Activated CD4-positive, alpha-beta T cell treated with anti-CD3 and anti-CD28 coated beads, Interleukin-10, Interleukin-2, amounts not matched to agents 100 ng/mL and 50 ng/mL, durations not matched to agents 16 hours and 8 hours (primary cell): Measurements from ENCODE around the gene CPXM1.
"Not testable (repeated sequence)": the region's sequence is repeated elsewhere in the genome, so short reads cannot be mapped to it uniquely, and the experiment has no call there.

Source experiments
- DNase-seq: peaks from one replicate; pipeline ENCODE4 v3.0.0-alpha.2; 2020

CPXM1 gene

DNA sequence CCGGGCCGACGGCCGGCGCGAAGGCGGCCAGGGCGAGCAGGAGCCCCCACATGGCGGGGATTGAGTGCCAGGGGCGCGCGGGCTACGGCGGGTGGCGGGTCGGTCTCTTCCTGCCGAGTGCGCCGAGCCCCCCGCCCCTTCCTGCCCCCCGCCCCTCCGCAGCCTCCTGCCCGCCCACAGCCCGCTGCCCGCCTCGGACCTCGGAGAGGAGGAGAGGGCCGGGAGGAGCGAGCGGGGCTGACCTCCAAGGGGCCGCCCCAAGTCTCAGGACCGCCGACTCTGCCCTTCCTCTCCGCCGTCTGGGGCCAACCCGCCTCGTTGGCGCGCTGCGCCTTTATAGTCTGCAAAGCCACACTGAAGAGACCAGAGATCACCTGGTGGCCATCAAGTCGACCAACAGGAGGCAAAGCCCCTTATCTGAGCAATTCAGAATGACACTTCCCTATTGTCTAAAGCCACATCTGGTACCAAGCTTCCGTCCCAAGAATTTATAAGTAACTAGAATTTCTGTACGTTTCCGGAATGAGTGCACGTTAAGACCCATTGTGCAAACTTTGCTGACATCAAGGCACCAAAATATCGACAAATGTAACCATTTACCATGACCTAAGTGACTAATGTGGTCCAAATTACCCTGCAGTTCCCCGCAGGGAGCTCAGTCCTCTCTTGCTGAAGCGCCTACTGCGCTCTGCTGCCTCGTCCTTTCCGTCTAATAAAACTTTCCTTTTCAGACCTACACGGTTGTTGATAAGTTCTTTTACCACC, at the start of gene CPXM1:
CPXM1 (minus strand) TSS at position 107 of the 765 bp plus-strand sequence; CDS start at position 52, 55 bp downstream.
- DNase-seq = no peak

DNA sequence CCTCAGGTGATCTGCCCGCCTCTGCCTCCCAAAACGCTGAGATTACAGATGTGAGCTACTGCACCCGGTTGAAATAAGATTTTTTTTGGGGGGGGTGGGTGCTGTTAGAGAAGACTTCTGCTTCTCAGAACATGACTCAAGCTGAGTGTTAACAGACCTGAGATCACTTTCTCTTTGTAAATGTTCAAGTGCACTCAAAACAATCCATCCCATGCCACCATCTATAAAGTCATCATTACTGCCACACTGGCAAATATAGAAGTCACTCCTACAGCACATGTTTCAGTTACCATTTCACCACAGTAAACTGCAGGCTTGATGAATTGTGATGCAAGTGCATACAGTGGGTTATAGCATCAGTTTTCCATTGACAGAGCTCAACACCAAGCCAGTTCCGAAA, 49.1 kb upstream of the CPXM1 start:
- peak; percentile 16 for DNase-seq

DNA sequence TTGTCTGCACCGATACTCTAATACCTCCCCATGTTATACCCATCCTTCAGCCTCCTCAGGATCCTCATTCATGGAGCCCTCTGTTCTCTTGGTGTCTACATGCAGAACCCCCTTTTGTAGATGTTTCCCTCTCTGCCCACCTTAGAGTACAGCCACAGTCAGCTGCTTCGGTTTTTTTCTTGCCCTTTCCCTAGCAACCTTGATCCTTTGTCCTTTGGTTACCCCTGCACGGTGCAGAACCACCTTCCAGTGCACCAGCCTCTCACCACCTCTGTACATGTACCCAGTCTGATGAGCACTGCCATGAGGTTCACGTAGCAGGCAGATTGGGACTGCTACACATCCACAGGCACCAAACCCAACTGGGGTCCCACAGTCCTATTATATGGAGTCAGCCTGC, 47.4 kb upstream of the CPXM1 start:
- no peak for DNase-seq

DNA sequence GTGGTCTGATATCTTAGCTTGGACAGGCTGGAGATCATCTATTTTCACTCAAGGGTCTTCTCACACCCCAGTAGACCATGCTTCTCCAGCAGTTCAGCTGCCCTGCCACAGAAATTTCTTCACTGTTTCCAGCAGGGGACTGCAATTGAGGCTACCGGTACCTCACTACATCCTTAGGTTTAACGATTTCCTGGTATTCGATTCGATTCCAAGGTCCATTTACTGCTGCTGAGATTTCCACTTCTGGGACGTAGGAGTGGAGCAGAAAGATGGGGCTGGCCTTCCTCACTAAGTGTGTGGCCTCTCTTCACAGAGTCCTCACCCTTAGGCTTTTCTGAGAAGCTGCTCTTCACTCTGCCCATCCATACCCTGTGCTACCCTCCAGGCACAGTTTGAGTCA, 46.3 kb upstream of the CPXM1 start:
- no peak for DNase-seq

DNA sequence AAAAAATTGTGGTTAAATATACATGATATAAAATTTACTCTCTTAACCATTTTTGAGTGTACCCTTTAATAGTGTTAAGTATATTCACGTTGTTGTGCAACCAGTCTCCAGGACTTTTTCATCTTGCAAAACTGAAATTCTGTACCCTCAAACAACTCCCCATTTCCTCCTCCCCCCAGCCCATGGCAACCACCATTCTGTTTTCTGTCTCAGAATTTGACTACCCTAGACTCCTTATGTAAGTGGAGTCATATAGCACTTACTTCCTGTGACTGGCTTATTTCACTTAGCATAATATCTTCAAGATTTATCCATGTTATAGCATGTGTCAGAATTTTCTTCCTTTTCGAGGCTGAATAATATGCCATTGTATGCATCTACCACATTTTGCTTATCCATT, 45.2 kb upstream of the CPXM1 start:
- DNase-seq = peak; percentile 43

DNA sequence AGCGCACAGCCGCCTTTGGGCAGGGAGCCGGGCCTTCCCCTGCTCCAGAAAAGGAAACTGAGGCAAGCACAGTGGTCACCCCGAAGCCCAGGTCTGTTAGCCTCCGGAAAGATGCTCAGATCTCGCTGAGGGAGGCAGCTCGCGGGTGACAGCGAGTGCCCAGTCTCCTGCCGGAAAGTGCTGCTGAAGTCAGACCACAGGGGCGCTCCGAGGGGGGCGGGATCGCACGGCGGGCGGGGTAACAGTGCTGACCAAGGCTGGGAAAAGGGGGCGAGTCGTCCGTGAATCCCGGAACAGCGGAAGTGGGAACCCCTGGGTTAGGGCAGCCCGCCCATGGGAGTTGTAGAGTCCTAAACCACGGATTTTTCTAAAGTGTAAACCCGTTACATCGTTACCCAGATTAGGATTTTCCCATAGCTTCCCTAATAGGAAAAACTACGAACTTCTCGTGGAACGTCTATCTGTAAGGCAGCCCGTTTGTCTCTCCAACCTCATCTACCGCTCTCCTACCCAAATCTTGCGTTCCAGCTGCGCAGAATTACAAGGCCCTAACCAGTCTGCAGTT, 40.6 kb upstream of the CPXM1 start:
- DNase-seq = peak; percentile 55

DNA sequence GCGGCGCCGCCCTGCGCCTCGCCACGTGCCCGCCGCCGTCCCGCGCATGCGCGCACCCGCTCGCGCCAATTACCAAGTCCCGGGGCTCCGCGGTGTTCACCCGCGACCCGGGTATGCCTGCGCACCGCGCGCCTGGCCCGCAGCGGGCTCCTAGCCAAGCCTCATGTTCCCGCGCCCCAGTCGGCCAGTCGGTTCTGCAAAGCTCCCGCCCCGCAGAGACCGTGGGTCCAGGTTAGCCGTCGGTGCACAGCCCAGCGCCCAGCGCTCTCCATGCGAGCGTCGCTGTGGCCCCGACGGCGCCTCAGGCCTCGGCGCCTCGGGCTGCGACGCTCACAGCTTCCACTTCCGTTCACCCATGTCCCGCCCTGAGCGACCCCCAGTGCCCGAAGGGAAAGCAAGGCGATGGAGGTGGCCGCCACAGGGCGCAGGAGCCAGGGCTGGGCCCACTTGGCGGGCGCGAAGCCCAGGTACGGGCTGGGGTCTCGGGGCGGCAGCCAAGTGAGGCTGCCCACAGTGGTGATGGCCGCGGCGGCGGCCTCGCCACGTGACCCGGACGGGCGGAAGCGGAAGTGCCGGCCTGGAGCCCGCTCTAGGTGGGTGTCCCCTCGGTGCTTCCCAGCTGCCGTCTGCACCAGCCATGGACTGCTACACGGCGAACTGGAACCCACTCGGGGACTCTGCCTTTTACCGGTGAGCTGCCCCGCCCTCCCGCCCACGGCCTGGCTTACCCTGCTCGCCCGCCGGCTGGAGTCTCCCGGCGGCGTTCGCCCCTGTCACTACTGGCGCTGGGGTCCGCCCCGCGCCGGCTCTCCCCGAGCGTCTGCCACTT, 39.9 kb upstream of the CPXM1 start, which contains the start of the genes PCED1A and VPS16:
PCED1A (minus strand) TSS at position 518 of the 829 bp plus-strand sequence. CDS start 743 bp downstream, outside the sequence.
VPS16 (plus strand) TSS at position 608 of the 829 bp plus-strand sequence; CDS start at position 638, 30 bp downstream.
- DNase-seq = peak; percentile 93

DNA sequence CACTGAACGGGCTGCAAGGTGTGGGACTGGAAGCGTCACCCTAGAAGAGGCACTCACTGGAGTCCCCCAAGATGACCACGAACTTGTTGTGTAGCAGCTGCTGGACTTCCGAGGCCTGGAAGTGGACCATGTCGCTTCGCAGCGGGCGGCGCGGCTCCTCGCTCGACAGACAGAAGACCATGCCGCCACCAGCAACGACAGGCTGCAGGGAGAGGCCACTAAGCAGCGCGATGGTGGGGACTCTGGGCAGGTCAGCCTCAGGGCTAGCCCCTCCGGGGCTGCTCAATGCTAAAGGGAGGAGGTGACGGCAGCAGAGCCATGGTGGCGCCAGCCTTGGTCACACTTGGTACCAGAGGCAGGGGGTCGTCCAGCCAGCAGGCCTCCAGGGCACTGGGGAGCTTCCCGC, 39.3 kb upstream of the CPXM1 start:
- no peak for DNase-seq

DNA sequence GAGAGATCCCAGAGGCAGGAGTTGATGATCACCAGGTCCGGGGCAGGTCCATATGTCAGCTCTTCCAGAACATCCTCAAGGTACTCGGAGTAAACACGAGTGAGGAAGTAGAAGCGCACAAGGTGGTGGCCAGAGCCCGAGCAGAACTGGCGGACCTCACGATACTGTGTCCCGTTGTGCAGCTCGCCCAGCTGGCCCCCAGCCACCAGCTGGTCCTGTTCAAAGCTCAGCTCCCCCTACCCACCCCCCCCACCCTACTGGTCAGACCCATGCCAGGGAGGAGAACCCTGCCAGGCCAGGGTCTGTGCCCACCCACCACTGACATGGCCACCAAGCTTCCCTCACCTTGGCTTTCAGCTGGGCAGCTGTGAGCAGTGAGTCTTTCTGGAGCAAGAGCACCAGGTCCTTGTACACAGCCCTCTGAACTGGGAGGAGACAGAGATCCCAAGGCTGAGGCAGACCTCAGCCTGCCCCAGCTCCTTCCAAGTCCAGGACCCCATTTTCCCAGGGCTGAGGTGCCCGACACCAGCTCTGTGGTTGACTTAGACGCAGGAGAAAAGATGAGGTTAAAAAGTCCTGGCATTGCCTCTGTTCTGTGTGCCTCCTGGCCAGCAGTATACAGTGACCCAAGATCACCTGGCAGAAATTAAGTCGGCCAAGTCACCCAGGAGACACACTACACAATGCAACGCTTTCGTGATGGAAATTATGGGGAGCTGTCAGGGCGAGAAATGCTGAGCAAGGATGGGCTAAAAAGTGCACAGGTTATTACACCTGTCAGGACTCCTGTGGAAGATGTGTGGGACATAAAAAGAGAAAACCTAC, 38.6 kb upstream of the CPXM1 start:
- no peak for DNase-seq

DNA sequence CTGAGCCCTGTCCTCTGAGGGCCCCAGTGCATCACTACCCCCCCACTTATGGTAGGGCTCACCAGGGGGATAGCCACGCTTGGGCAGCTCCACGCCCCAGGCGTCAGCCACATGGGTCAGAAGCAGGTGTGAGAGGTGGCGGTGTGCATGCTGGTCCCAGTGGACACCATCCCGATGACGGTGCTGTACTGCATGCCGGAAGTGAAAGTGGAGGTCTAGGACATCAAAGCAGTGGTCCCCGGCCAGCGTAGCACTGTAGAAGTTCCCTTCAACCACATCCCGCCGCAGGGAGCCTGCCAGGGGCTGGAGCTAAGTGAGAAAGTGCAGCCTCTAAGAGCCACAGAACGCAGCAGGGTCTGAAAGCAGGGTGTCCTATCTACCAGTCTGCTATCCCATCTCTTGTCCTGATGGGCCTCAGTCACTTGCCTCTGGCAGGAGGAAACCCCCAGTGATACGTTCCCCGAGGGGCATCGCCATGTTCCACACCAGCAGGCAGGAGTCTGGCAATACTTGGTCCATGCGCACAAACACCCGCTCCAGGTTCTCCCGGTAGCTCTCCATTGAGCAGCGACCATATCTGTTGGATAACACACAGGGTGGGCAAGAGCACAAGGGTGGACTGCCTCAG, 37.9 kb upstream of the CPXM1 start:
- DNase-seq = no peak

DNA sequence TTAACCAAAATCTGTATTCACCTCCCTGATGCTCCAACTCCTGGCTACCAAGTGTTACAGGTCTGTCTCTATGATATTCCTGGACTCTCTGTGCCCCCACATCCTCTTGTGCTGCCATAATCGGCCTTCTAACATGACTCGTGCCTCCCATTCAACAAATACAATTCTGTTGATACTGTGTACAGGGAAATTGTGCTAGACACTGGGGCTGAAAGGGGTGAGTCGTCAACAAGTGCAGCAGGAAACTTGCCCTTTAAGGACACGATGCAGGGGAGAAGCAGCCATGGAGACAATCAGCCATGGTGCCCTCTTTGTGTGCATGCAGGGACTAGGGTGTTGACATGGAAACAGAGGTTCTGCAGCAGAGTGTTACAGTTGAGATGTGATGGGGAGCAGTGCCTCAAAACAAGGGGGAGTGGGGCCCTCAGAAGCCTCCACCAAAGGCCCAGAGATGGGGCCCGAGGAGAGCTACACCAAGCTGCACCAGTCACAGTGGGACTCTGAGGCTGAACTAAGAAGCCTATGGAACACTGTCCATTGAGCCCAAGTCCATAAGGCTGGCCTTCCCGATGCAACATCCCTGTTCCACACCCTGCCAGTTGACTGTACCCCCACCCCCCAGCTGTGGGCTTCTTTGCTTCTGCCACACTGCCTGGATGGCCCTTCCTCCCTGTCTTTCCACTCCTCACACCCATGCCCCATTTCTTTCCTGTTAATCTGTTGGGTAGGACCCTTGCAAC, 37.0 kb upstream of the CPXM1 start:
- DNase-seq = no peak

DNA sequence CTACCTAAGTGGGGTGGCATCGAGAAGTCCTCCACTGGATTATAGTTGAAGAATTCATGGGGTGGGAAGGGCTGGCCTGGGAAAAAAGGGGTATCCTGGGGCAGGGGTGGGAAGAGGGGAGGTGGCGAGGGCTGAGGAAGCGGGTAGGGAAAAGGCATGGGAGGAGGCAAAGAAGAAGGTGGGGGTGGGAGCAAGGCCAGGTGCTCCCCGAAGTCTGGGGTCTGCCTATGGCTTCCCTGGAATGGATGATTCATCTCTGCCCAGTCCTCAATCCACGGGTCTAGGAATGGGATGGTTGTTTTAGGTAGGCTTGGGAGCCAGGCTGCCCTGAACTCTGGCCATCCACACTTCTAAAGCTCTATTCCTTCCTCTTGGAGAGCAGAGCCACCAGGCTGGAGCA, 35.6 kb upstream of the CPXM1 start:
- no peak for DNase-seq

DNA sequence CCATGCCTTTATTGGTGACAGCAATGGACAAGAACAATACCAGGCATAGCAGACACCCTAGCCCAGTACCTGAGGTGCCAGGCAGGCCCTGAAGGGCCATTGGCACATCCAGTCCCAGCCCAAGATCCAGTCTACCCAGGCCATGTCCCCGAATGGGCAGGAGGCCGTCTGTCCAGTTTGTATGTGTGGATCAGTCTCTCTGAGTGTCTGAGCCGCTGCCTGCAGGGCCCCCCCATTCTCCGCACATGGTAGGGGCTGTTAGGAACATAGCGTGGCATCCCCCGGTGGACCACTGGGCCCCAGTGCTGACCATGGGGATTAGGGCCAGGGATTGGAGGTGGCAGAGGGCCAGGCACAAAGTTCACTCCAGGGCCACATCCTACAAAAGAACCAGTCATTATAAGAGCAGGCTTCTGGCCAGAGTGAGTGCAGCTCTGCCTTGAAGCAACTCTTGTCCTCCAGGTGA, 34.9 kb upstream of the CPXM1 start:
- DNase-seq = no peak

DNA sequence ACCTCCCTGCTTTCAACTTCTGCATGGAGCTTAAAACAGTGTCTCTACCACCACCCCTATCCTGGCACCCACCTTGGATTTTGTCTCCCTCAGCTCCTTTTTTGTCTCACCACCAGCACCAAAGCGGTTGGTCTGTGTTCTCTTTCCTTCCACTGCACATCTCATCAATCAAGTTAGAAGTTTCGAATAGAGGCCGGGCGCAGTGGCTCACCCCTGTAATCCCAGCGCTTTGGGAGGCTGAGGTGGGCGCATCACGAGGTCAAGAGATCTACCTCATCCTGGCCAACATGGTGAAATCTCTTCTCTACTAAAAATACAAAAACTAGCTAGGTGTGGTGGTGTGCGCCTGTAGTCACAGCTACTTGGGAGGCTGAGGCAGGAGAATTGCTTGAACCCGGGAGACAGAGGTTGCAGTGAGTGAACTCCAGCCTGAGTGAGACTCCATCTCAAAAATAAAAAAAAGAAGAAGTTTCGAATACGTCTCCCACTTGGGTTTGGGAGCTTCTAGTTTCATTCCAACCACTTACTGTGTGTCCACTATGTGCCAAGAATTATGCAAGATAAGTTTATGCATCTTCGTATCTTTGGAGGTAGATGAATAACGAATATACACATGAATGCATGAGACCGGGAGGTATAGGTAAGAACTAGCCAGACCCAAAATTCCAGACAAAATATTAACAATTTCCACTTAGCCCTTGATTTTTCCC, 34.1 kb upstream of the CPXM1 start:
- DNase-seq = no peak

DNA sequence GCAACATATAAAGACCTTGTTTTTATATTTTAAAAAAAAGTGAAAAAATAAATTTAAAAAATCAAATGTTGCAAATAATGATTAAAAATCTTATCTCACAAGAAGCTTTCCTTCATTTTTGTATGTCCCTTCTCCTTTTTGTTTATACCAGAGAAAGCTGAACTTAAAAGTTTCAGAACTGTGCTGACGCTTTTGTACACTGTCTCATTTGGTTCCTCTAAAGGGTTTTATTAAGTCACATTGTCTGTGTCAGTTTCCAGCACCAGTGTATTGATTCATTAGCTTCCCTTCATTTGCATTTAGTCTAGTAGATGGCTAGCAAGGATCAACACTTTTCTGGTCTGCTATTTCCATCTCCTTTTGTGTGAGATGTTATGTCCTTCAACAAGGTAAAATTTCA, 33.3 kb upstream of the CPXM1 start:
- no peak for DNase-seq

DNA sequence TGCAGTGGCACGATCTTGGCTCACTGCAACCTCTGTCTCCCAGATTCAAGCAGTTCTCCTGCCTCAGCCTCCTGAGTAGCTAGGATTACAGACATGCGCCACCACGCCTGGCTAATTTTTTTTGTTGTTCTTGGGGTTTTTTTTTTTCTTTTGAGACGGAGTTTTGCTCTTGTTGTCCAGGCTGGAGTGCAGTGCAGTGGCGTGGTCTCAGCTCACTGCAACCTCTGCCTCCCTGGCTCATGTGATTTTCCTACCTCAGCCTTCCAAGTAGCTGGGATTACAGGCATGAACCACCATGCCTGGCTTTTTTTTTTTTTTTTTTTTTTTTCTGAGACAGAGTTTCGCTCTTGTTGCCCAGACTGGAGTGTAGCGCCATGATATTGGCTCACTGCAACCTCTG, 30.8 kb upstream of the CPXM1 start:
- not testable (repeated sequence) for DNase-seq

DNA sequence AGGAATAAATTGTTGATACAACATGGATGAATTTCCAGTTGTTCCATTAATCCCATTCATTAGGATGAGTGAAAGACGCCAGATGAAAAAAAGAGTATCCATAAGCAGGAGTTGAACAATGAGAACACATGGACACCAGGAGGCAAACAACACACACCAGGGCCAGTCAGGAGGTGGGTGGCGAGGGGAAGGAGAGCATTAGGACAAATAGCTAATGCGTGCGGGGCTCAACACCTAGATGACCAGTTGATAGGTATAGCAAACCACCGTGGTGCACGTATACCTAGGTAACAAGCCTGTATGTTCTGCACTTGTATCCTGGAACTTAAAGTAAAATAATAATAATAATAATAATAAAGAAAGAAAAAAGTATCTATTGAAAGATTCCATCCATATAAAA, 28.9 kb upstream of the CPXM1 start:
- no peak for DNase-seq

DNA sequence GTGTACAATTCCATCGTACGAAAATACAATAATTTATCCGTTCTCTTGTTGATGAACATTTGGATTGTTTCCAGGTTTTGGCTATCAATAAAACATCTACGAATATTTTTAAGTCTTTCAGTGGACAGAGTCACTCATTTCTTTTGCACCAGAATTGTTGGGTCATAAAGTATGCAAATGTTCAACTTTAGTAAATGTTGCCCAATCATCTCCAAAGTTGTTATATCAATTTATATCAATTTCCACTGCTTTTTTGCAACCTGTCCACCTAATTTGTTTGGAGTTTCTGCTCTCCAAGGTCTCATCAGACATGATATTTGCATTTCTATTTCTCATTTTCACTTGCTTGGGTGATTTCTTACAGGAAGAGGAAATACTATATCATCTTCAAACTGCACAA, 26.2 kb upstream of the CPXM1 start:
- no peak for DNase-seq

DNA sequence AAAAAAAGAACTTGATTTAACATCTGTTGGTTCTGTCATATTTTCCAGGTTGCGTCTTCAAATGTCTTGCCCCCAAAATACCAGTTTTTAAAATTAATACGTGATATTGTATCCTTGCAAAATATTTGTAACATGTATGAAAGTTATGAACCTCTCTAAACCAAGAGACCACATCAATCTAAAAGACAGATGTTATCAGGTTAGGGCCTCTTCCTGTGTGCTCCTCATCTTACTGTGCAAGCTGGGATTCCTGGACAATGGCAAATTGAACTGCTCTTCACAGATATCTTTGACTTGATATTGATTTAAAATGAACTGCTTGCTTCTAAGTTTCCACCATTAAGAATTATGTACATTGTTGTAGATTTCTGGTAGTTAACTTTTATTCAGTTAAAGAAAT, 25.3 kb upstream of the CPXM1 start:
- peak; percentile 17 for DNase-seq

DNA sequence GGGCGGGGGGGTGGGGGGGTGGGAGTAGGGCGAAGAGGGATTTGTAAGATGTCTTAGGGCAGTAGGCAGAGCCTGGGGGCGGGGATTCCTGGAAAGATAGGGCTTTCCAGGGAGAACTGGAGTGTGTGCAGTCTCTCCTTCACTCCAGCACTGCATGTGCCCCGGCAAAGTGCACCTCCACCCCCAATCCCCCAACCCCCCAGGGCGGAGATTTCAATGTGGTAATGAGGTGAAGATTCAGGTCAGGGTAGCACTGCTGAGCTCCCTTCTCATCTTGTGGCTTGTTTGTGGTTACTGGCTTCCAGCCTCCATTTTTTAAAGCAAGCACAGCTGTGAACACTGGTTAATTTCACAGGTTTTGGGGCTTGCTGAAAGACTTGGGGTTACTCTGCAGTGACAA, 21.6 kb upstream of the CPXM1 start:
- DNase-seq = peak; percentile 54
